H1 (cell line): ENCODE data around the gene MGAT4D. TPM values are rescaled to one million over a fixed set of nuclear protein-coding genes. Genes with fewer than 3 reads are reported as not detected.

Experiments used
- BRCA1 ChIP-seq: IDR thresholded peaks from 2 replicates; pipeline ENCODE4 v1.6.1; 2012; ENCODE audit warnings: low read depth, low read length, improper control_type of control experiment
- EP300 ChIP-seq, 2 experiments: IDR thresholded peaks; 1 replicate in 1 of 2; 2 replicates in 1 of 2; pipeline ENCODE4 v1.6.1; 2011 to 2012; ENCODE audit warnings: low read depth in 2 of 2, low read length in 2 of 2, mild to moderate bottlenecking in 2 of 2, borderline replicate concordance in 1 of 2, inconsistent platforms in 1 of 2, moderate library complexity in 1 of 2
- FOSL1 ChIP-seq: IDR thresholded peaks from 2 replicates; pipeline ENCODE4 v1.6.1; 2011; ENCODE audit warnings: mild to moderate bottlenecking, low read depth, low read length, moderate library complexity; ENCODE audit not compliant: insufficient read depth
- GABPA ChIP-seq: IDR thresholded peaks from 2 replicates; pipeline ENCODE4 v1.6.1; 2011; ENCODE audit warnings: mild to moderate bottlenecking, low read length, moderate library complexity, borderline replicate concordance; ENCODE audit not compliant: insufficient read depth
- KDM1A ChIP-seq: fragments of 200-600, 300-600 bp; sonication (generic); IDR thresholded peaks from 2 replicates; pipeline ENCODE4 v1.7.1; 2016; ENCODE audit warnings: mild to moderate bottlenecking, low read length, borderline replicate concordance
- TBP ChIP-seq: IDR thresholded peaks from 2 replicates; pipeline ENCODE4 v1.6.1; 2011; ENCODE audit warnings: low read depth, low read length, improper control_type of control experiment
- polyA plus RNA-seq, 7 experiments: library from polyadenylated mRNA; depleted of rRNA in 3 of 7; stranded (reverse) in 5 of 7; unstranded in 2 of 7; fragments of >200 nt in 5 of 7; fragments of 200-250 nt in 2 of 7; gene quantifications; 1 replicate in 5 of 7; 2 replicates in 1 of 7; 4 replicates in 1 of 7; pipeline versions ENCODE4 v1.2.1 to v1.2.3, GENCODE V29; 2011 to 2013; ENCODE audit warnings: missing spikeins in 2 of 7, mixed read lengths in 2 of 7
- total RNA-seq: library from RNA; stranded (reverse); fragmentation: NEBNext Ultra II Directional; extraction: Animal tissue kit (Norgen Biotek cat#: 25700); gene quantifications from 2 replicates; pipeline ENCODE4 v1.2.1, GENCODE V29; 2021
- TF ChIP-seq, protein P1 (sequence below): fragments of 300-600 bp; sonication (generic); IDR thresholded peaks from 2 replicates; pipeline ENCODE4 v1.7.1; 2012; ENCODE audit warnings: low read length, moderate library complexity, mild to moderate bottlenecking, inconsistent platforms; ENCODE audit not compliant: insufficient replicate concordance
- TF ChIP-seq, protein P2 (sequence below): IDR thresholded peaks from 2 replicates; pipeline ENCODE4 v1.6.1; 2011; ENCODE audit warnings: low read depth, mild to moderate bottlenecking, low read length; ENCODE audit not compliant: insufficient read depth

The MGAT4D gene
- total and polyA plus RNA-seq, 2 of the 8 experiments (the other 6 are each of a cell fraction or from before 2014, with no cell fraction given): not detected

DNA sequence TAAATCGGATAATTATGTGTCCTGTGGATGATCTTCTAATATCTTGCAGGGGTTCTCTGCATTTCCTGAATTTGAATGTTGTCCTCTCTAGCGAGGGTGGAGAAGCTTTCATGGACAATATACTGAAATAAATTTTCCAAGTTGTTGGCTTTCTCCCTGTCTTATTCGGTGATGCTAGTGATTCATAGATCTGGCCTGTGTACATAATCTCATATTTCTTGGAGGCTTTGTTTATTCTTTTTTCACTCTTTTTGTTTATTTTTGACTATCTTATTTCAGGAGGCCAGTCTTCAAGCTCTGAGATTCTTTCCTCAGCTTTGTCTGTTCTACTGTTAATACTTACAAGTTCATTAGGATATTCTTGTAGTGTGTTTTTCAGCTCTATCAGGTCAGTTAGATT, 49.9 kb downstream of the MGAT4D start (continued):
- TF ChIP-seq, protein P1, sequence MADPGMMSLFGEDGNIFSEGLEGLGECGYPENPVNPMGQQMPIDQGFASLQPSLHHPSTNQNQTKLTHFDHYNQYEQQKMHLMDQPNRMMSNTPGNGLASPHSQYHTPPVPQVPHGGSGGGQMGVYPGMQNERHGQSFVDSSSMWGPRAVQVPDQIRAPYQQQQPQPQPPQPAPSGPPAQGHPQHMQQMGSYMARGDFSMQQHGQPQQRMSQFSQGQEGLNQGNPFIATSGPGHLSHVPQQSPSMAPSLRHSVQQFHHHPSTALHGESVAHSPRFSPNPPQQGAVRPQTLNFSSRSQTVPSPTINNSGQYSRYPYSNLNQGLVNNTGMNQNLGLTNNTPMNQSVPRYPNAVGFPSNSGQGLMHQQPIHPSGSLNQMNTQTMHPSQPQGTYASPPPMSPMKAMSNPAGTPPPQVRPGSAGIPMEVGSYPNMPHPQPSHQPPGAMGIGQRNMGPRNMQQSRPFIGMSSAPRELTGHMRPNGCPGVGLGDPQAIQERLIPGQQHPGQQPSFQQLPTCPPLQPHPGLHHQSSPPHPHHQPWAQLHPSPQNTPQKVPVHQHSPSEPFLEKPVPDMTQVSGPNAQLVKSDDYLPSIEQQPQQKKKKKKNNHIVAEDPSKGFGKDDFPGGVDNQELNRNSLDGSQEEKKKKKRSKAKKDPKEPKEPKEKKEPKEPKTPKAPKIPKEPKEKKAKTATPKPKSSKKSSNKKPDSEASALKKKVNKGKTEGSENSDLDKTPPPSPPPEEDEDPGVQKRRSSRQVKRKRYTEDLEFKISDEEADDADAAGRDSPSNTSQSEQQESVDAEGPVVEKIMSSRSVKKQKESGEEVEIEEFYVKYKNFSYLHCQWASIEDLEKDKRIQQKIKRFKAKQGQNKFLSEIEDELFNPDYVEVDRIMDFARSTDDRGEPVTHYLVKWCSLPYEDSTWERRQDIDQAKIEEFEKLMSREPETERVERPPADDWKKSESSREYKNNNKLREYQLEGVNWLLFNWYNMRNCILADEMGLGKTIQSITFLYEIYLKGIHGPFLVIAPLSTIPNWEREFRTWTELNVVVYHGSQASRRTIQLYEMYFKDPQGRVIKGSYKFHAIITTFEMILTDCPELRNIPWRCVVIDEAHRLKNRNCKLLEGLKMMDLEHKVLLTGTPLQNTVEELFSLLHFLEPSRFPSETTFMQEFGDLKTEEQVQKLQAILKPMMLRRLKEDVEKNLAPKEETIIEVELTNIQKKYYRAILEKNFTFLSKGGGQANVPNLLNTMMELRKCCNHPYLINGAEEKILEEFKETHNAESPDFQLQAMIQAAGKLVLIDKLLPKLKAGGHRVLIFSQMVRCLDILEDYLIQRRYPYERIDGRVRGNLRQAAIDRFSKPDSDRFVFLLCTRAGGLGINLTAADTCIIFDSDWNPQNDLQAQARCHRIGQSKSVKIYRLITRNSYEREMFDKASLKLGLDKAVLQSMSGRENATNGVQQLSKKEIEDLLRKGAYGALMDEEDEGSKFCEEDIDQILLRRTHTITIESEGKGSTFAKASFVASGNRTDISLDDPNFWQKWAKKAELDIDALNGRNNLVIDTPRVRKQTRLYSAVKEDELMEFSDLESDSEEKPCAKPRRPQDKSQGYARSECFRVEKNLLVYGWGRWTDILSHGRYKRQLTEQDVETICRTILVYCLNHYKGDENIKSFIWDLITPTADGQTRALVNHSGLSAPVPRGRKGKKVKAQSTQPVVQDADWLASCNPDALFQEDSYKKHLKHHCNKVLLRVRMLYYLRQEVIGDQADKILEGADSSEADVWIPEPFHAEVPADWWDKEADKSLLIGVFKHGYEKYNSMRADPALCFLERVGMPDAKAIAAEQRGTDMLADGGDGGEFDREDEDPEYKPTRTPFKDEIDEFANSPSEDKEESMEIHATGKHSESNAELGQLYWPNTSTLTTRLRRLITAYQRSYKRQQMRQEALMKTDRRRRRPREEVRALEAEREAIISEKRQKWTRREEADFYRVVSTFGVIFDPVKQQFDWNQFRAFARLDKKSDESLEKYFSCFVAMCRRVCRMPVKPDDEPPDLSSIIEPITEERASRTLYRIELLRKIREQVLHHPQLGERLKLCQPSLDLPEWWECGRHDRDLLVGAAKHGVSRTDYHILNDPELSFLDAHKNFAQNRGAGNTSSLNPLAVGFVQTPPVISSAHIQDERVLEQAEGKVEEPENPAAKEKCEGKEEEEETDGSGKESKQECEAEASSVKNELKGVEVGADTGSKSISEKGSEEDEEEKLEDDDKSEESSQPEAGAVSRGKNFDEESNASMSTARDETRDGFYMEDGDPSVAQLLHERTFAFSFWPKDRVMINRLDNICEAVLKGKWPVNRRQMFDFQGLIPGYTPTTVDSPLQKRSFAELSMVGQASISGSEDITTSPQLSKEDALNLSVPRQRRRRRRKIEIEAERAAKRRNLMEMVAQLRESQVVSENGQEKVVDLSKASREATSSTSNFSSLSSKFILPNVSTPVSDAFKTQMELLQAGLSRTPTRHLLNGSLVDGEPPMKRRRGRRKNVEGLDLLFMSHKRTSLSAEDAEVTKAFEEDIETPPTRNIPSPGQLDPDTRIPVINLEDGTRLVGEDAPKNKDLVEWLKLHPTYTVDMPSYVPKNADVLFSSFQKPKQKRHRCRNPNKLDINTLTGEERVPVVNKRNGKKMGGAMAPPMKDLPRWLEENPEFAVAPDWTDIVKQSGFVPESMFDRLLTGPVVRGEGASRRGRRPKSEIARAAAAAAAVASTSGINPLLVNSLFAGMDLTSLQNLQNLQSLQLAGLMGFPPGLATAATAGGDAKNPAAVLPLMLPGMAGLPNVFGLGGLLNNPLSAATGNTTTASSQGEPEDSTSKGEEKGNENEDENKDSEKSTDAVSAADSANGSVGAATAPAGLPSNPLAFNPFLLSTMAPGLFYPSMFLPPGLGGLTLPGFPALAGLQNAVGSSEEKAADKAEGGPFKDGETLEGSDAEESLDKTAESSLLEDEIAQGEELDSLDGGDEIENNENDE: no peak
- TF ChIP-seq FOSL1 (no peak), GABPA (no peak), TBP (no peak), BRCA1 (no peak), KDM1A (no peak), EP300 (IDR thresholded peaks at IDR 0.05; ENCODE audit: borderline replicate concordance in 1 of 2, low read depth in 2 of 2, low read length in 2 of 2) (no peak)
- TF ChIP-seq, protein P2, sequence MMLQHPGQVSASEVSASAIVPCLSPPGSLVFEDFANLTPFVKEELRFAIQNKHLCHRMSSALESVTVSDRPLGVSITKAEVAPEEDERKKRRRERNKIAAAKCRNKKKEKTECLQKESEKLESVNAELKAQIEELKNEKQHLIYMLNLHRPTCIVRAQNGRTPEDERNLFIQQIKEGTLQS: no peak
